OCI-LY7 (cell line): Measurements from ENCODE around the gene KLK10. TPM values are rescaled to one million over a fixed set of nuclear protein-coding genes. Genes with fewer than 3 reads are reported as not detected.
A peak's percentile ranks its signal among the peaks of the same experiment; 100 is the strongest.

Experiments
- Bru-seq: library from RNA; stranded (reverse); fragments of 400-500 nt; gene quantifications from one replicate; lab custom pipeline; 2021; lab: Mats Ljungman, UMichigan
- BruChase-seq, 2 experiments: library from RNA; stranded (reverse); fragments of 400-500 nt; gene quantifications; one replicate each; lab custom pipeline; 2021; lab: Mats Ljungman, UMichigan
- BruUV-seq: library from RNA; stranded (reverse); fragments of 400-500 nt; replicated peaks from 2 replicates; lab custom pipeline; 2021; lab: Mats Ljungman, UMichigan
- CTCF ChIA-PET: fragments of 300-600 bp; sonication (Branson Sonifier 250); formaldehyde crosslinking; loops from one replicate; lab custom pipeline; 2022; ENCODE audit warnings: antibody characterized with exemption; ENCODE audit not compliant: unreplicated experiment; lab: Charles Lee
- POLR2A ChIA-PET: fragments of 300-600 bp; sonication (Branson Sonifier 250); formaldehyde crosslinking; loops from one replicate; lab custom pipeline; 2022; ENCODE audit warnings: antibody characterized with exemption; lab: Charles Lee
- DNase-seq: peaks from one replicate; pipeline ENCODE4 v3.0.0-alpha.2; 2015; ENCODE audit warnings: low spot score
- H2AFZ ChIP-seq: fragments of 200-600 bp; sonication (generic), shearing (Covaris generic); 2 replicates; pipeline ENCODE4 v1.6.1; 2014; ENCODE audit warnings: mild to moderate bottlenecking, antibody characterized with exemption, low read length, moderate library complexity
- H3K27ac ChIP-seq: fragments of 200-600 bp; sonication (generic); 2 replicates; pipeline ENCODE4 v1.5.1; 2014; ENCODE audit warnings: mixed run types, low read depth, mild to moderate bottlenecking, moderate library complexity, low read length, inconsistent platforms; ENCODE audit not compliant: poor library complexity, severe bottlenecking
- H3K36me3 ChIP-seq: fragments of 200-600 bp; sonication (generic); 2 replicates; pipeline ENCODE4 v1.6.1; 2014; ENCODE audit warnings: mild to moderate bottlenecking, antibody characterized with exemption, low read length, moderate library complexity, mixed read lengths; ENCODE audit not compliant: insufficient read depth
- H3K4me1 ChIP-seq: fragments of 200-600 bp; sonication (generic); 2 replicates; pipeline ENCODE4 v1.5.1; 2014; ENCODE audit warnings: mild to moderate bottlenecking, low read length; ENCODE audit not compliant: insufficient read depth, poor library complexity, severe bottlenecking
- H3K4me2 ChIP-seq: fragments of 200-600 bp; sonication (generic); 2 replicates; pipeline ENCODE4 v1.6.1; 2014; ENCODE audit warnings: mild to moderate bottlenecking, low read length
- H3K4me3 ChIP-seq: fragments of 200-600 bp; sonication (generic); 2 replicates; pipeline ENCODE4 v1.5.1; 2014; ENCODE audit warnings: mild to moderate bottlenecking, low read depth, low read length; ENCODE audit not compliant: poor library complexity, severe bottlenecking
- H3K79me2 ChIP-seq: fragments of 200-600 bp; sonication (generic); 2 replicates; pipeline ENCODE4 v1.6.1; 2016; ENCODE audit warnings: low read depth, mild to moderate bottlenecking, low read length, moderate library complexity, mixed read lengths; ENCODE audit not compliant: insufficient read depth
- H3K9me2 ChIP-seq: fragments of 200-600 bp; sonication (generic); 2 replicates; pipeline ENCODE4 v1.6.1; 2016; ENCODE audit warnings: mild to moderate bottlenecking, low read length, mixed read lengths; ENCODE audit not compliant: insufficient read depth
- H3K9me3 ChIP-seq: fragments of 200-600 bp; sonication (generic); 2 replicates; pipeline ENCODE4 v1.6.1; 2014; ENCODE audit warnings: mild to moderate bottlenecking, mixed run types, low read length, mixed read lengths
- H4K20me1 ChIP-seq: fragments of 200-600 bp; sonication (generic); 2 replicates; pipeline ENCODE4 v1.6.1; 2014; ENCODE audit warnings: mild to moderate bottlenecking, antibody characterized with exemption, low read length, moderate library complexity, mixed read lengths; ENCODE audit not compliant: insufficient read depth
- CTCF ChIP-seq: fragments of 200-600 bp; sonication (generic); conservative IDR thresholded peaks from 2 replicates; pipeline ENCODE4 v1.5.1; 2014; ENCODE audit warnings: mild to moderate bottlenecking, antibody characterized with exemption, low read length, moderate library complexity, mixed read lengths
- EZH2phosphoT487 ChIP-seq: fragments of 200-600 bp; sonication (generic); IDR thresholded peaks from 2 replicates; pipeline ENCODE4 v1.6.1; 2018; ENCODE audit warnings: low read depth, borderline replicate concordance, mild to moderate bottlenecking, mixed run types, antibody characterized with exemption, low read length, moderate library complexity, mixed read lengths
- intact Hi-C: fragments of 100-400 bp; cut with micrococcal nuclease; formaldehyde crosslinking; loops from one replicate; pipeline ENCODE4 v1.10.0; 2022; ENCODE audit not compliant: unreplicated experiment
- long read RNA-seq: library from polyadenylated mRNA; stranded (forward); transcript quantifications from one replicate; pipeline ENCODE4 v2.0.0, GENCODE V29; 2022
- total RNA-seq, 2 experiments: library from RNA; depleted of rRNA in 1 of 2; stranded (reverse); fragments of >200 nt in 1 of 2; shearing (Covaris generic) in 1 of 2; gene quantifications; 2 replicates each; pipeline ENCODE4 v1.2.3, GENCODE V29; 2014 to 2022

Gene KLK10, protein sequence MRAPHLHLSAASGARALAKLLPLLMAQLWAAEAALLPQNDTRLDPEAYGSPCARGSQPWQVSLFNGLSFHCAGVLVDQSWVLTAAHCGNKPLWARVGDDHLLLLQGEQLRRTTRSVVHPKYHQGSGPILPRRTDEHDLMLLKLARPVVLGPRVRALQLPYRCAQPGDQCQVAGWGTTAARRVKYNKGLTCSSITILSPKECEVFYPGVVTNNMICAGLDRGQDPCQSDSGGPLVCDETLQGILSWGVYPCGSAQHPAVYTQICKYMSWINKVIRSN
- total RNA-seq (2014; rRNA removed; shearing (Covaris generic)) (not detected in 2 replicates), total RNA-seq (2022) (not detected in 2 replicates), Bru-seq, nascent RNA (not detected), BruChase-seq, experiment 1, labeled RNA remaining after a 6-hour chase (percentile 11 among the genes with signal in this experiment), BruChase-seq, experiment 2, labeled RNA remaining after a 2-hour chase (not detected)
- long read RNA-seq = 0 reads

DNA sequence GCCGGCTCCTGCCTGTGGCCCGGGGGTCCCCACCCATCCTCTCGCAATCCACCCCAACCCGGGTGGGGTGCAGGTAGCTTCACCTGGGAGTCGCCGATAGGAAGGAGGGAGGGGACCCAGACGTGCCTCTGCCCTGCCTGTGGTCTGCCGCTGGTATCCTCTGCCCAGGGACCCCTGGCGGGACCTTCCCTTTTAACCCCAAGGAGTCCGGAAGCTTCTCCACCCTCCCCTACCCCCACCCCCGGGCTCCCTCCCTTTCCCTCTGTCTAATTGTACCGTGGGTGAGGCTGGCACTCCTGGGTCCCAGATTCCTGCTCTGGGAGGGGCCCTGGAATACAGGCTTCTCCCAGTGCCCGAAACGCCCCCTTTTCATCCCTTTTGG lies at the start of gene KLK10:
KLK10 (minus strand) TSS at position 166 of the 382 bp plus-strand sequence. CDS start 579 bp downstream, outside the sequence.
- ChIA-PET POLR2A (no interaction called here), CTCF (no interaction called here)
- H3K27ac ChIP-seq = no peak within 1 kb of the TSS
- no peak within 1 kb of the TSS for H3K4me3 ChIP-seq
- no peak for DNase-seq
- no peaks in the 10 kb centered on the region for H4K20me1 ChIP-seq
- no peaks in the 10 kb centered on the region for H3K9me3 ChIP-seq
- BruUV-seq = no TSS peak
- intact Hi-C loops = no loop called here
- H3K79me2 ChIP-seq = no peaks in the 10 kb centered on the region
- H3K9me2 ChIP-seq = no peaks in the 10 kb centered on the region
- no peaks in the 10 kb centered on the region for H3K36me3 ChIP-seq
- H2AFZ ChIP-seq = no peak within 1 kb of the TSS
- no peak within 1 kb of the TSS for H3K4me2 ChIP-seq
- no peaks in the 10 kb centered on the region for H3K4me1 ChIP-seq
- TF ChIP-seq CTCF = no peak
- no peak for TF ChIP-seq EZH2phosphoT487

- no peak overlapping the region for H2AFZ ChIP-seq
- no peaks in the 10 kb centered on the region for H3K4me1 ChIP-seq
- H3K9me3 ChIP-seq = no peaks in the 10 kb centered on the region
- H3K79me2 ChIP-seq = no peaks in the 10 kb centered on the region
- no peak overlapping the region for H3K4me3 ChIP-seq
- BruUV-seq = no TSS peak
- intact Hi-C loops = no loop called here
- ChIA-PET CTCF (no interaction called here), POLR2A (no interaction called here)
- TF ChIP-seq CTCF (no peak), EZH2phosphoT487 (no peak)
- no peaks in the 10 kb centered on the region for H3K36me3 ChIP-seq
- no peaks in the 10 kb centered on the region for H3K9me2 ChIP-seq
- DNase-seq = no peak
- no peak overlapping the region for H3K4me2 ChIP-seq
- H4K20me1 ChIP-seq = no peaks in the 10 kb centered on the region
- H3K27ac ChIP-seq = no peak overlapping the region
Observed at GRCh38 chr19:51066393-51067186, 47.1 kb upstream of the KLK10 start.
